Measurements from ENCODE around the gene MAST2.

Gene MAST2

GRCh38 chr1:45862008-45862407 is 58.6 kb downstream of the MAST2 start:
- DNase-seq = no peak

DNA sequence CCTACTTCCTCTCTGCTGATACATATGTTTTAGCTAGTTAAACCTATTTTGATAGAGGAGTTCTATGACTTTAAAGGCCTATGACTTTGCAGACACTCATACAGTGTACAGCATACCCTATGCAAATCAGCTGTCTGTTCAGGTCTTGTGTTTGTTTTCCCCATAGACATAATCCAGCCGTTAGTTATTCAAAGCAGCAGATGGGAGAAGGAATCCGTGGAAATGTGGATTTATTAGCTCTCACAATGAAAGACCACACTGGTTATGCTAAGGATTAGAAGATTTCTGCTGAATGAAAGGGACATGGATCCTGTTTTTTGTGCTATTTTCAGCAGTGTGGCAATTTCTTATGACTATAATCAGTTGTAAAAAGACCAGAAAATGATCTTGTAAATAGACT is 59.8 kb downstream of the MAST2 start:
- DNase-seq = peak; percentile 43

GRCh38 chr1:45864167-45865106 is 61.0 kb downstream of the MAST2 start:
- DNase-seq = peak; percentile 27

DNA sequence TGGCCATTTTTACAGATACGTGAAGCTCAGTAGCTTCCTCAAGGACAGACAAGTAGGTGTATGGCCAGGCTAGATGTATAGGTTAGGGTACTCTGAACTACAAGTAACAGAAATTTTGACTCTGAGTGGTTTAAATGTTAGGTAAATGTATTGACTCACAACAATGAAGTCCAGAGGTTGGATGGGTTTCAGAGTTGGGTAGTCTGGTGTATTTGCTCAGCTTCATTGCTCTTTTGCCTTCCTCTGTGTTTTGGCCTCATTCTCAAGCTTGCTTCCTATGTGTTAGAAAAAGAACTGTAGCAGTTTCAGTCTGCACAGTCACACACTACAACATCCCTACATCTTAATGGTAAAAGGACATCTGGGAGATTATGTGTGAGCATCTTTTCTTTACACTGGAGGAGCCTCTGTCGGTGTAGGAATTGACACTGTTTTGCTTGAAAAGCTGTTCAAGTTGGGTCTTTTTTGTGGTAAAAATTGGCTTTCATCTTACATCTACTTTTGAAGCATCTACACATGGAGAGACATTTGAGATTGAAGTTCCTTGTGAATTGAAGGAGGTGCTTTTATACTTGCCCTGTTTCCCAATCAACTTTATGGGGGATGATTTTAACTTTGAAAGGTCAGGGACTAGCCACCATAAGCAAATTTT is 64.4 kb downstream of the MAST2 start:
- DNase-seq = no peak

GRCh38 chr1:45868861-45869260 is 65.4 kb downstream of the MAST2 start:
- DNase-seq = no peak

- no peak for DNase-seq
These were observed 67.1 kb downstream of the MAST2 start for GRCh38 chr1:45870500-45870899.

GRCh38 chr1:45872173-45872801 is 68.9 kb downstream of the MAST2 start:
- peak; percentile 82 for DNase-seq

DNA sequence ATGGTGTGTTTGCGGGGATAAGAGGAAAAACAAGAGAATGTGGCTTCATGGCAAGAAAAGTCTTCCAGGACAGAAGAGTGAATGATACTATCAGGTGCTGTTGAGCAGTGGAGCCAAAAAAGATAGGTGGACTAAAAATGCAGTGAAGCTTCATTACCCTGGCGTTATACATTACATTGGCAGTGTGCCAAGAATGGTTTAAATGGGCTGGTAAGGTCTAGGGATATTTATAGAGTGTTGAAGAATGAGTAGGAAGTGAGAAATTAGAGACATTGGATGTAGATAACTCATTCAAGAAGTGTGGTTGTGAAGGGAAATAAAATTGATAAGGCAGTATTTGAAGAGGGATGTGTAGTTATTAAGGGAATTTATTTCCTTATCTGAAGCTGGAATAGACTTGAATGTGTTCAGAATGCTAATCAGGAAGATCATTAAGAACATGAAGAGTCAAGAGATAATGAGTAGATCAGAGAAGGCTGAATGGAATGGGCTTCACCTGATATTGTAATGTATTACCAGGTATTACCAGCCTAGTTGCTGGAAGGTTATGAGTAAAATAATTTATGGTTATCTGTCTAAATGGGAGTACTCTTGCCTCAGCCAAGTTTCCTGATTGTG is 72.7 kb downstream of the MAST2 start:
- no peak for DNase-seq

GRCh38 chr1:45877264-45877663 is 73.9 kb downstream of the MAST2 start:
- no peak for DNase-seq

GRCh38 chr1:45879885-45880598 is 76.6 kb downstream of the MAST2 start:
- DNase-seq = no peak

DNA sequence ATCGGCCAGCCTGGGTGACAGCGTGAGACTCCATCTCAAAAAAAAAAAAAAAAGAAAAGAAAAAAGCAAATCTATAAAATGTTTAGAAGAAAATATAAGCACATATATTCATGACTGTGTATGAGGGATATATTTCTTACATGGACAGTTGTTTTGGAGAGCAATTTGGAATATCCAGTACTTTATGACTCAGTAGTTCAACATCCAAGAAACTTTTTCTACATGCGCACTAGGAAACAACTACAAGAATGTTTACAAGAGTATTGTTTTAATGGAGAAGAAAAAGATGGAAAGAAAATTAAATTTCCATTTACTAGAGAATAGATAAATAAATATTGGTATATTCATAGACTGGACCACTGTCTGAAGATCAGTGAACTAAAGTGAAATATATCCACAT is 77.5 kb downstream of the MAST2 start:
- peak; percentile 34 for DNase-seq

GRCh38 chr1:45883658-45884057 is 80.2 kb downstream of the MAST2 start:
- peak; percentile 55 for DNase-seq

DNA sequence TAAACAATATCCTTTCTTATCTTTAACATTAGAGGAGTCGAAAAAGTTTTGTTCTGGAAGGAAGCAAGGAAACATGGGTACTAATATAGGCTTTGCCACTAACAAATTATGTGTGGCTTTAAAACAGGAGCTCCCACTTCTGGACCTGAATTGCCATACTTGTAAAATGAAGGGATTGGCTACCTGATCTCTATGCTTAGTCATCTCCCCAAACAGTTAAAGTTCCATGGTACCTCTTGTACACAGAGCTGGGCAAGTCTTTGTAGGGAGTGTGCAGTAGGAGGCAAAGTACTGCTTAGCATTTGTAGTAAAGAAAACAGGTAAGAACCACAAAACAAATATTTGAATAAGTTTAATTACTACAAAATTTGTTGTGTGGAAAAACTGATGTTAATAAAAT is 81.3 kb downstream of the MAST2 start:
- DNase-seq = no peak

DNA sequence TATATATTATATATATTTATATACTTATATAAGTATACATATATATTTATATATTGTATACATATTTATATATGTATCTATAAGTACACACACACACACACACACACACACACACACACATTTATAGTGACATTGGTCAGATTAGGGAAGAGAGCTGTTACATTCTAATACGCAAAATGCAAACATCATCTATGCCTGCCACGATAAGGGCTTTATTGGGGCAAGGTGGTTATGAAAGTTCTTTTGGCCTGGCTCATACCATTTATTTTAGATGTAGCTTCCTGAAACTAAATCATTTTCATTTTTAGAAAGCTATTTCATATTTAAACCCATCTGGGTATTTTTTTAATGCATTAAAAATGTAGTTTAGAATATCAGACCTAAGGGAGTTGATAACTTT is 82.8 kb downstream of the MAST2 start:
- no peak for DNase-seq

DNA sequence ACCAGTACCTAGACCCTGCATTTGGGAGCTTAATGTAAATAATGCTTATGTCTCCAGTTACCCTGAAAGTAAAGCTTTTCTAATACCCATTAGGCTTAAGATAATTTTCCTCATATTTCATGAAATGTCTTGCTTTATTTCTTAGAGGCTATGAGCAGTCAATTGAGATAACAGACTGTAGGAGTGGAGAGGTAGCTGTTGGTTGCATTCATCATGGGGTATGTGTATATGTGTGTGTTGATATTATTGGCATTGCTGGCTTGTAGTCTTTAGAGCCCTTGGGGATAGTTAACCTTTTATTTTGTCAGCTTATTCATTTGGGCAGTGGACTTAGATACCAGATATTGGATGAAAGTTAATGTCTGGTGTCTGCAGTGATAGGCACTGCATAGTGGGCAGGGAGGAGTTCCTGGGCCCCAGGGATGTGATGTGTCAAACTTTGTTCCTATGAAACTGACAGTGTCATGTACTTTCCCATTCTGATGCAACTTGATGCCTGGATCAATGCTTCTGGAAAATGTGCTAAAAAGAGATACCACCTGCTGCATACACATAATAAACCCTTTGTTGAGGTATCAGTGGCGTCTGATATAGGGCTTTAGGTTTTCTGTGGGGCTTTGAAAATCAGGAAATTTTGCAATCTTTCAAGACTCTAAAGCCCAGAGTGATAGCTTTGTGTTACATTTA is 83.9 kb downstream of the MAST2 start:
- no peak for DNase-seq

DNA sequence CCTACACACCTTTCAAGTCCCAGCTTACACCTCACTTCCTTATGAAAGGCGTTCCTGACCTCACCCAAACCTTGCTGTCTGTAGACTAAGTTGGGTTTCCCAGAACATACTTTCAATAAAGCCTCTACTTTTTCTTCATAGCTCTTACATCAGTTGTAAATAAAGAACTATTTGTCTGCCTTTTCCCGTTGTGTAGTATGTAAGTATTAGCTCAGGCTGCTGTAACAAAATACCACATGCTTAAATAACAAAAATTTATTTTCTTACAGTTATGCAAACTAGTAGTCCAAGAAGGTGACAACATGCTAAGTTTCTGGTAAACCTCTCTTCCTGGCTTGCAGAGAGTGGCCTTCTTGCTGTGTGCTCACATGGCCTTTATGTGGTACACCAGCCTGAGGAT is 86.7 kb downstream of the MAST2 start:
- no peak for DNase-seq

DNA sequence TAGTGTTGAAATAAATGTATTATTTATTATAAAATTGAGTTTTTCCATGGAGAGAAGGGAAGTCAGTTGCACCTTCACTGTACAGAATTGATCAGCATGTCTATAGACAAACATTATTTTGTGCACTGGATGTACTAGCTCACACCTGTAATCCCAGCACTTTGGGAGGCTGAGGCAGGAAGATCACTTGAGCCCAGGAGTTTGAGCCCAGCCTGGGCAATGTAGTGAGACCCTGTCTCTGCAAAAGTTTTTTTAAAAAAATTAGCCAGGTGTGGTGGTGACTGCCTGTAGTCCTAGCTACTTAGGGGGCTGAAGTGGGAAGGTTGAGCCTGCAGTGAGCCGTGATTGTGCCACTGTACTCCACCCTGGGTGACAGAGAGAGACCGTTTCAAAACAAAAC is 87.7 kb downstream of the MAST2 start:
- DNase-seq = no peak

GRCh38 chr1:45892068-45892785 is 88.8 kb downstream of the MAST2 start:
- peak; percentile 88 for DNase-seq

GRCh38 chr1:45894331-45894730 is 90.9 kb downstream of the MAST2 start:
- no peak for DNase-seq

- no peak for DNase-seq
These were observed 91.5 kb downstream of the MAST2 start for GRCh38 chr1:45894921-45895320.

- no peak for DNase-seq
These were observed 92.0 kb downstream of the MAST2 start for GRCh38 chr1:45895406-45895805.

All from HCEC 1CT (cell line).